Liver (tissue), 9 donors: ENCODE results near the gene PRSS56. TPM values are rescaled to one million over a fixed set of nuclear protein-coding genes. Genes with fewer than 3 reads are reported as not detected.
A peak's percentile ranks its signal among the peaks of the same experiment; 100 is the strongest.

Source experiments
- DNase-seq: peaks from one replicate; pipeline ENCODE4 v3.0.0-alpha.2; 2017; ENCODE audit warnings: low spot score
- H3K27ac ChIP-seq, 2 donors: one replicate each; pipeline ENCODE4 v1.7.0; 2013; ENCODE audit warnings: inconsistent platforms in 2 of 2, low read length in 2 of 2, control low read depth in 1 of 2, low read depth in 1 of 2, mild to moderate bottlenecking in 1 of 2
- H3K27me3 ChIP-seq, 4 donors: one replicate each; pipeline versions ENCODE4 v1.6.1 to v1.7.0; 2013; ENCODE audit warnings: low read length in 3 of 4, inconsistent platforms in 1 of 4, mild to moderate bottlenecking in 1 of 4, moderate library complexity in 1 of 4; ENCODE audit not compliant: control insufficient read depth in 4 of 4, insufficient read depth in 4 of 4
- H3K36me3 ChIP-seq, 4 donors: one replicate each; pipeline versions ENCODE4 v1.6.1 to v1.7.0; 2013; ENCODE audit warnings: low read length in 3 of 4, mild to moderate bottlenecking in 3 of 4, low read depth in 1 of 4, moderate library complexity in 1 of 4; ENCODE audit not compliant: control insufficient read depth in 4 of 4, insufficient read depth in 3 of 4
- H3K4me1 ChIP-seq, 4 donors: one replicate each; pipeline versions ENCODE4 v1.6.1 to v1.7.0; 2013; ENCODE audit warnings: low read length in 3 of 4, mild to moderate bottlenecking in 3 of 4, moderate library complexity in 1 of 4; ENCODE audit not compliant: control insufficient read depth in 4 of 4, insufficient read depth in 4 of 4
- H3K4me3 ChIP-seq, 3 donors: one replicate each; pipeline versions ENCODE4 v1.6.1 to v1.7.0; 2013; ENCODE audit warnings: low read length in 3 of 3, control low read depth in 1 of 3, low read depth in 1 of 3, mild to moderate bottlenecking in 1 of 3
- H3K9ac ChIP-seq, 2 donors: one replicate each; pipeline ENCODE4 v1.7.0; 2013; ENCODE audit warnings: low read length in 2 of 2, mild to moderate bottlenecking in 2 of 2, moderate library complexity in 2 of 2, control low read depth in 1 of 2, low read depth in 1 of 2
- H3K9me3 ChIP-seq, 4 donors: one replicate each; pipeline versions ENCODE4 v1.6.1 to v1.7.0; 2013; ENCODE audit warnings: low read length in 3 of 4; ENCODE audit not compliant: control insufficient read depth in 4 of 4
- EGR1 ChIP-seq, 2 donors: IDR thresholded peaks; 2 replicates each; pipeline ENCODE4 v1.6.1; 2016 to 2018; ENCODE audit warnings: antibody characterized with exemption in 2 of 2, low read depth in 2 of 2
- HNF4A ChIP-seq, 2 donors: conservative IDR thresholded peaks; 2 replicates each; pipeline ENCODE4 v1.6.1; 2016; ENCODE audit warnings: antibody characterized with exemption in 2 of 2, mild to moderate bottlenecking in 2 of 2
- JUND ChIP-seq, 2 donors: IDR thresholded peaks; 2 replicates each; pipeline ENCODE4 v1.6.1; 2016; ENCODE audit warnings: antibody characterized with exemption in 2 of 2
- NR2F2 ChIP-seq: IDR thresholded peaks from 2 replicates; pipeline ENCODE4 v1.6.1; 2016; ENCODE audit warnings: antibody characterized with exemption
- RAD21 ChIP-seq, 2 donors: IDR thresholded peaks; 2 replicates each; pipeline ENCODE4 v1.6.1; 2016; ENCODE audit warnings: antibody characterized with exemption in 2 of 2, mild to moderate bottlenecking in 2 of 2
- RXRA ChIP-seq, 2 donors: IDR thresholded peaks; 2 replicates each; pipeline ENCODE4 v1.6.1; 2017 to 2018; ENCODE audit warnings: antibody characterized with exemption in 2 of 2, mild to moderate bottlenecking in 1 of 2
- YY1 ChIP-seq: IDR thresholded peaks from 2 replicates; pipeline ENCODE4 v1.6.1; 2016; ENCODE audit warnings: antibody characterized with exemption, mild to moderate bottlenecking
- WGBS: extraction: QIAGEN DNeasy Blood & Tissue Kit; methylation state at CpG from one replicate; pipeline ENCODE4 v1.1.7; 2013; 5-methylcytosine and 5-hydroxymethylcytosine counted together
- polyA plus RNA-seq, 2 donors: library from polyadenylated mRNA; stranded (reverse) in 1 of 2; unstranded in 1 of 2; fragments of 200-250 nt in 1 of 2; fragments of >200 nt in 1 of 2; fragmentation: Nextera tagmentation in 1 of 2; extraction: Ambion mirVana in 1 of 2; gene quantifications; one replicate each; pipeline versions ENCODE4 v1.2.1 to v1.2.3, GENCODE V29; 2013 to 2015
- total RNA-seq, 2 donors: library from RNA; depleted of rRNA; stranded (reverse); fragments of >200 nt; gene quantifications; one replicate each; pipeline ENCODE4 v1.2.3, GENCODE V29; 2014
- TF ChIP-seq, protein P1 (sequence below): fragments of 150-350 bp; IDR thresholded peaks from 2 replicates; pipeline ENCODE4 v1.5.1; 2017; ENCODE audit warnings: improper control_type of control experiment, low read depth, low read length; ENCODE audit not compliant: missing input control
- TF ChIP-seq, protein P2 (sequence below): IDR thresholded peaks from 2 replicates; pipeline ENCODE4 v1.6.1; 2016; ENCODE audit warnings: antibody characterized with exemption
- donor health status: healthy.
- donor health status: healthy.
- donor health status: healthy.
- donor health status: healthy.
- donor health status: healthy.

The PRSS56 gene
- total and polyA plus RNA-seq, 4 donors = 0.02 TPM; not detected in 3

- TF ChIP-seq RAD21 (IDR thresholded peaks at IDR 0.05) (peak in 1 of 2 donors; percentile 56), JUND (IDR thresholded peaks at IDR 0.05) (no peak)
- TF ChIP-seq, protein P1, sequence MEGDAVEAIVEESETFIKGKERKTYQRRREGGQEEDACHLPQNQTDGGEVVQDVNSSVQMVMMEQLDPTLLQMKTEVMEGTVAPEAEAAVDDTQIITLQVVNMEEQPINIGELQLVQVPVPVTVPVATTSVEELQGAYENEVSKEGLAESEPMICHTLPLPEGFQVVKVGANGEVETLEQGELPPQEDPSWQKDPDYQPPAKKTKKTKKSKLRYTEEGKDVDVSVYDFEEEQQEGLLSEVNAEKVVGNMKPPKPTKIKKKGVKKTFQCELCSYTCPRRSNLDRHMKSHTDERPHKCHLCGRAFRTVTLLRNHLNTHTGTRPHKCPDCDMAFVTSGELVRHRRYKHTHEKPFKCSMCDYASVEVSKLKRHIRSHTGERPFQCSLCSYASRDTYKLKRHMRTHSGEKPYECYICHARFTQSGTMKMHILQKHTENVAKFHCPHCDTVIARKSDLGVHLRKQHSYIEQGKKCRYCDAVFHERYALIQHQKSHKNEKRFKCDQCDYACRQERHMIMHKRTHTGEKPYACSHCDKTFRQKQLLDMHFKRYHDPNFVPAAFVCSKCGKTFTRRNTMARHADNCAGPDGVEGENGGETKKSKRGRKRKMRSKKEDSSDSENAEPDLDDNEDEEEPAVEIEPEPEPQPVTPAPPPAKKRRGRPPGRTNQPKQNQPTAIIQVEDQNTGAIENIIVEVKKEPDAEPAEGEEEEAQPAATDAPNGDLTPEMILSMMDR = peak; percentile 25
- 69% methylated on average over 5 of the region's 5 CpGs for WGBS
- no peaks in the 10 kb centered on the region for H3K27me3 ChIP-seq
- H3K9me3 ChIP-seq = peaks cover 0 to 3% (median under 1%) of the 10 kb centered on the region in 4 donors
- no peaks in the 10 kb centered on the region for H3K36me3 ChIP-seq
- H3K27ac ChIP-seq = no peak overlapping the region
- H3K9ac ChIP-seq = no peak overlapping the region
- no peaks in the 10 kb centered on the region for H3K4me1 ChIP-seq
- no peak for DNase-seq
- no peak overlapping the region for H3K4me3 ChIP-seq
Measured at GRCh38 chr2:232537079-232537478, 16.9 kb downstream of the PRSS56 start.

GRCh38 chr2:232537499-232537898, 17.3 kb downstream of the PRSS56 start:
- no peaks in the 10 kb centered on the region for H3K36me3 ChIP-seq
- no peak overlapping the region for H3K9ac ChIP-seq
- no peak overlapping the region for H3K4me3 ChIP-seq
- 73% methylated on average over 4 of the region's 4 CpGs for WGBS
- H3K27me3 ChIP-seq = no peaks in the 10 kb centered on the region
- peaks cover 0 to 3% (median under 1%) of the 10 kb centered on the region in 4 donors for H3K9me3 ChIP-seq
- TF ChIP-seq HNF4A (conservative IDR thresholded peaks at IDR 0.05) (no peak), RXRA (IDR thresholded peaks at IDR 0.05) (no peak), NR2F2 (no peak)
- DNase-seq = no peak
- H3K4me1 ChIP-seq = no peaks in the 10 kb centered on the region
- H3K27ac ChIP-seq = no peak overlapping the region

- Histone ChIP-seq H3K9me3 (peaks cover 0 to 3% (median under 1%) of the 10 kb centered on the region in 4 donors), H3K4me3 (no peak overlapping the region), H3K4me1 (no peaks in the 10 kb centered on the region), H3K27ac (no peak overlapping the region), H3K27me3 (no peaks in the 10 kb centered on the region), H3K9ac (no peak overlapping the region), H3K36me3 (no peaks in the 10 kb centered on the region)
- 41% methylated on average over 4 of the region's 4 CpGs for WGBS
- TF ChIP-seq NR2F2 = no peak
- TF ChIP-seq, protein P2, sequence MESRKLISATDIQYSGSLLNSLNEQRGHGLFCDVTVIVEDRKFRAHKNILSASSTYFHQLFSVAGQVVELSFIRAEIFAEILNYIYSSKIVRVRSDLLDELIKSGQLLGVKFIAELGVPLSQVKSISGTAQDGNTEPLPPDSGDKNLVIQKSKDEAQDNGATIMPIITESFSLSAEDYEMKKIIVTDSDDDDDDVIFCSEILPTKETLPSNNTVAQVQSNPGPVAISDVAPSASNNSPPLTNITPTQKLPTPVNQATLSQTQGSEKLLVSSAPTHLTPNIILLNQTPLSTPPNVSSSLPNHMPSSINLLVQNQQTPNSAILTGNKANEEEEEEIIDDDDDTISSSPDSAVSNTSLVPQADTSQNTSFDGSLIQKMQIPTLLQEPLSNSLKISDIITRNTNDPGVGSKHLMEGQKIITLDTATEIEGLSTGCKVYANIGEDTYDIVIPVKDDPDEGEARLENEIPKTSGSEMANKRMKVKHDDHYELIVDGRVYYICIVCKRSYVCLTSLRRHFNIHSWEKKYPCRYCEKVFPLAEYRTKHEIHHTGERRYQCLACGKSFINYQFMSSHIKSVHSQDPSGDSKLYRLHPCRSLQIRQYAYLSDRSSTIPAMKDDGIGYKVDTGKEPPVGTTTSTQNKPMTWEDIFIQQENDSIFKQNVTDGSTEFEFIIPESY = no peak
- TF ChIP-seq YY1 = no peak
- peak in 1 of 2 donors; percentile 19 for TF ChIP-seq EGR1 (IDR thresholded peaks at IDR 0.05; ENCODE audit: low read depth in 2 of 2)
- DNase-seq = no peak
Measured at GRCh38 chr2:232538671-232539070, 18.5 kb downstream of the PRSS56 start.
